ENCODE data around the gene FAT1.

FAT1 gene

DNA sequence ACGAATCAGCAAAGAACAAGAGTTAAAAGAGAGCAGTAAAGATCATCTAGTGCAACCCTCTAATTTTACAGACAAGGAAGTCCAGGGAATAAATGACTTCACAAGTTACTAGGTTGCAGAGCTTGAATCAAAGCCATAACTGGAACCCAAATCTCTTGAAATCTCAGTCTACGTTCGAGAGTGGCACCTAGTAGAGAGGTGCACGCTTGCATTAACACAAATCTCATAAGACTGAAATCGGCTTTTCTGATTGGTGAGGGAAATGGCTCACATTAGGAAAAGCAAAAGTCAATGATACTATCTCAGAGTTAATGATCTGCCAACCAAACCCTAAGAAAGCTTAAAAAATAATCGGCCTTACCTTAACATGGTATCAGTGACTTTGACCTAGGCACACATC is 43.0 kb downstream of the FAT1 start:
- H3K4me3 ChIP-seq (ENCODE audit: low read length), result no peak overlapping the region
- no peak for DNase-seq (ENCODE audit: low read depth, low spot score)

DNA sequence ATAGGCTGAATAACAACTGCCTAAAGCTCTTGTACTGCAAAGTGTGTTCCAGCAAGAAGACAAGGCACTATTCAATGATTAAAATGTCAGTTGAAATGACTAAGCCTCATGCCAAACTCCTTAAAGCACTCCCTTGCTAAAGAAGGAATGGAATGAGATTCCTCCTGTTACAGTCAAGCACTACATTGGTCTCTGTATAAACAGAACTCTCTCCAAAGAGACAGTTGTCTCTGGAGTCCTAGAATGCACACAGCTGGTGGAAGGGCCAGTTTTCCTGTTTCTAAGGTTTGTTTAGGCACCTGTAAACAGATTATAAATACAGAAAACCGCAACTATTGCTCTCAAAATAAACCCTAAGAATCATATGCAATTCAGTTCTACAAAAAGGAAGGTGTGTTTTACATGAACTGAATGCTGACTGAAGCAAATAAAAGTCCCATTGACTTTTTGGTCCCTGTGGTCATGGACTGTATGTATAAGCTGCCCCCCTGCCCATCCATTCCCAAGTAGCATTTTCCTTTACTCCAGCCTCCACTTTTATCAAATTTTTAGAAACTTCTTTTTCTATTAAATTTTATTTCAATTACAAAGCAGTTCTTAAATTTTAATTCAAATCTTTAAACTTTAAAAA is 47.0 kb downstream of the FAT1 start:
- no peak for DNase-seq (ENCODE audit: low read depth, low spot score)
- no peak overlapping the region for H3K4me3 ChIP-seq (ENCODE audit: low read length)

DNA sequence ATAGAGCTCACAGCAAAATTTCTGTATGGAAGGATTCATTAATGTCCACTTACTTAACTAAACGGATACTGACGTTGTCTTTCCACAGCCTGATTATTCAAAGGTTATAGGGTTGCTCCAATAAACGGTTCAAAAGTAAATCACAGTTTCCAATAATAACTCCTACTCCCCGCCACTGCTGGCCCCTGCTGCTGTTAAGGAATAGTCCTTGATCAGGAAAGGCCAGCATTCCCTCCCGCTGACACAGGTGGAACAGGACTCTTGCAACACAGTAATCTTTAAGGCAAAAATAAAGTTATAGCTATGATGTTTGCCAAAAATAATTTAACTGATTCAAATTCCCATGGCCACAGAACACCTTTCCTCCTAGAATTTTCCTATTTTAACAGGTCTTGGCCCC is 53.9 kb downstream of the FAT1 start:
- DNase-seq (ENCODE audit: low read depth, low spot score), result no peak
- no peak overlapping the region for H3K4me3 ChIP-seq (ENCODE audit: low read length)

DNA sequence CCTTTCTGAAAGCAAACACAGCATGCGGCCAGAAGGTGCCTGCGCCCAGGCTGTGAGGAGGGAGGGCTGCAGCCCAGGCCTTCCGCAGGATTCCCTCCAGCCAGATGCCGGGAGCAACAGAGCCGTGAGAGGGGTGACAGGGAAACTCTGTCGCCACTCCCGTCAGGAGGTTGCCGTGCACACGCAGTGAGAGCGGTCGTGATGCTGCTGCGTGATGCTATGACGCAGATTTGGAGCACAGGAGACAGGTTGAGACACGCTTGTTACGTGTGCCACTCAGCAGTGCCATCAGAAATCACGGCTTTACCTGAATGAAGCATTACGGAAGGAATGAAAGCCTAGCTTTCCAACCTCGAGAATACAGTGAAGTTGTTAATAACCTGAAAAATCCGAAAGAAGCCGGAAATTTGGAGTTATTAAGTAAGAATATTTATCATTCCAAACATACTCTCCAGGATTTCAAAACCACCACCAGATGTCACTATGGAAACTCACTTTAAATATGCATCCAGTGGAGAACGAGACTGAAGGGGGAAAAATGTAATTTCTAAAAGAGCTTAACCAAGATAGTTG is 54.4 kb downstream of the FAT1 start:
- no peak overlapping the region for H3K4me3 ChIP-seq (ENCODE audit: low read length)
- DNase-seq (ENCODE audit: low read depth, low spot score), result no peak

DNA sequence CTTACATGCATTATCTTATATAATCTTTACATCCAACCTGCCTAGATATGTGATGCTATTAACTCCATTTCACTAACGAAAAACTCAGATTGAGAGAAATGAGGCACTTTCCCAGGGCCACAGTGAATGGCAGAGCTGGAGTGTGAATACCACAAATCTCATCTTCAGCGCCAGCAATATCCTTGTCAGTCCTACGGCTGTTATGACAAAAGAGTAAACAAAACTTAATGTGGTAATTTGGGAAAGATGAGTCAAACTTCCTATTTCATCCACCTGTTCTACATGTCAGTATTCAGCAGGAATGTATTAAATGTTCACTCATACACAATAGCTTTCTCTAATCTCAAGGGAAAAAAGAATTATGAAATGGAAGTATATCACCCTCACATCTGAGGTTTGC is 56.9 kb downstream of the FAT1 start:
- no peak for DNase-seq (ENCODE audit: low read depth, low spot score)
- H3K4me3 ChIP-seq (ENCODE audit: low read length), result no peak overlapping the region

DNA sequence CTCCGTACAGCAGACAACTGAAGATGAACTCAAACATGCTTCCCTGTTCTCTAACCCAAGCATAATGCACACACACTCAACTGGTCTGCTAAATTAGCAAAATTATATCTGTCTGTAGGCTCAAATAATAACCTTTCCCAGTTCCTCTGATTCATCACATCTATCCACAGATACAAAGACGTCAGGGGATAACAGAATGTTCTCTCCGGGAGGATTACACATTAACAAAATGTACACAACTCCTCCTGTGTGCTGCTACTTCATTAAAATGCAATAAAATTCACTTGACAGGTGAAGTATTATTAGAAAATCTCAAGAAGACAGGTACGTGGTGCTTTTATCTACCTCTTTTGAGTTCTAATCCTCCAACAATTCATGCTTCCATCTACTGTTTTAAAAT is 57.4 kb downstream of the FAT1 start:
- H3K4me3 ChIP-seq (ENCODE audit: low read length), result no peak overlapping the region
- DNase-seq (ENCODE audit: low read depth, low spot score), result no peak

DNA sequence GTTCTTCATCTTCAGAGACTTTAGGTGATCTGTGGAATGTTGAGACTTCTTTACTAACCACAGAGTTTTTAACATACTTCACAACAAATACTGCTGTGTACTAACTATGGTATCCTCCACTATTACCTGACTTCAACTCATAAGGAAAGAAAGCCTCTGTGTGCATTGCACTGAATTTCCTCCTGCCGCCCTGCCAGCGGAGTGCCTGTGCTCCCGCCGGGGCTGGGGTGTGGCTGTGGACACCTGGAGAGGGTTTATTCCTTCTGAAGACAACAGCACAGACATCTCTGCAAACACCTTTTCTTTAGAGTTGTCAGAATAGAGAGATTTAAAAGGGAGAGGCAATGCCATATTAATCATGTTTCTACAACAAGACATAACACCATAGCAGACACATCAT is 63.3 kb downstream of the FAT1 start:
- no peak overlapping the region for H3K4me3 ChIP-seq (ENCODE audit: low read length)
- no peak for DNase-seq (ENCODE audit: low read depth, low spot score)

DNA sequence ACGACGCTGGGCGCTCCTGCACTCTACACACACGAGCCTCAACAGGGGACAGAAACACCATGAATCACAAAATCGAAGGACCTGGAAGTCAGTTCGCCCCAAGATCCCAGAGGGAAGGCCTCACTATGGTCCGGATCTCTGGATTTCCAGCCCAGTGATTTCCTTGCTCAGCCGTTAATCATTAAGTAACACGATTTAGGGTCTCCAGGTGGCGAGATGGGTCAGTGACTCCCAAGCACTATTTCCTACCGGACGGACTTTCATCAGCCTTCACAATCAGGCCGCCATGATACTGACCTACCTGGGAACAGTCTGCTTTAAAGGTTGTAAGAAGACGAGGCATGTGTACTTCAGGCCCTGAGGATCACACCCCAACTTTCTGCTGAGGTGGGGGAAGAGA is 63.7 kb downstream of the FAT1 start:
- H3K4me3 ChIP-seq (ENCODE audit: low read length), result peak overlapping the region; percentile 18
- DNase-seq (ENCODE audit: low read depth, low spot score), result no peak

DNA sequence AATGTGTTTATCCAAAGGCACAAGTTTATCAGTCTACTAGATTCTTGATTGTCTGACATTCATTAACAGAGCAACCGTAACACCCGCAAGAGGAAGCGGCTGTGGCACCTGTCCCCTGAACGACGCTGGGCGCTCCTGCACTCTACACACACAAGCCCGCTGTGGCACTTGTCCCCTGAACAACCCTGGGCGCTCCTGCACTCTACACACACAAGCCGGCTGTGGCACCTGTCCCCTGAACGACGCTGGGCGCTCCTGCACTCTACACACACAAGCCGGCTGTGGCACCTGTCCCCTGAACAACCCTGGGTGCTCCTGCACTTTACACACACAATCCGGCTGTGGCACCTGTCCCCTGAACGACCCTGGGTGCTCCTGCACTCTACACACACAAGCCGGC is 64.2 kb downstream of the FAT1 start:
- peak; percentile 84 for DNase-seq (ENCODE audit: low read depth, low spot score)
- H3K4me3 ChIP-seq (ENCODE audit: low read length), result peak overlapping the region; percentile 30

DNA sequence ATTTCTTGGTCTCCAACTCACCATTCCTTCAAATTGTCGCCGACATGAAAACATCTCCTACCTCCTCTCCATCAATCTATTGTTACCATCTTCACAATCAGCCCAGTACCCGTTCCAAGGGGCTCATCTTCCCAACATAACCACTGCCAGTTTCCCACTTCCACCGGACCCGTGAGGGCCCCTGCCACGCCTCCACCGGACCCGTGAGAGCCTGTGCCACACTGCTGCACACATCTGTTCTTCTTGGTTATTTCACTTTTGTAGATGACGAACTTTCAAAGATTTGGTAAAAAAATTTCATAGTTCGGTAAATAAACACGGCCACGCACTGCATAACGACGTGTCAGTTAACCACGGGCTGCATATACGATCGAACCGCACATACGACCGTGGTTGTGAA is 65.0 kb downstream of the FAT1 start:
- H3K4me3 ChIP-seq (ENCODE audit: low read length), result peak overlapping the region; percentile 30
- peak; percentile 28 for DNase-seq (ENCODE audit: low read depth, low spot score)

DNA sequence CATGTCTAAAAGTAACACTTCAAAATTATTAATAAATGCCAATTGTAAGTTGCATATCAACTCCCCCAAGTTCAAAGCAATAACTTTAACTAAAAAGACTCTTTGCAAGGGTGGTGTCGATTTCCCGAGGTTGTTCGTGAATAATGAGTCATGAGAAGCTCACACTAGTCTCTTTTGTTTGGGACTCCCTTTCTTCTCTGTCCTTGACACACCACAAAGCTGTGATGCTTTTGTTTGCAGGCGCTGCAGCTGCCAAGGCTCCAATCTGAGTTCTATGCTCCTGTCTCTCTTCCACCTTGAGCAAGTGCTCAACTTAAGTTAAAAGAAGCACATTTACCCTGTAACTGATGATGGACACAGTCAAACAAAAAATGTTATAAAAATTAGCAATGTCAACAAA is 65.9 kb downstream of the FAT1 start:
- H3K4me3 ChIP-seq (ENCODE audit: low read length), result no peak overlapping the region
- DNase-seq (ENCODE audit: low read depth, low spot score), result peak; percentile 83

DNA sequence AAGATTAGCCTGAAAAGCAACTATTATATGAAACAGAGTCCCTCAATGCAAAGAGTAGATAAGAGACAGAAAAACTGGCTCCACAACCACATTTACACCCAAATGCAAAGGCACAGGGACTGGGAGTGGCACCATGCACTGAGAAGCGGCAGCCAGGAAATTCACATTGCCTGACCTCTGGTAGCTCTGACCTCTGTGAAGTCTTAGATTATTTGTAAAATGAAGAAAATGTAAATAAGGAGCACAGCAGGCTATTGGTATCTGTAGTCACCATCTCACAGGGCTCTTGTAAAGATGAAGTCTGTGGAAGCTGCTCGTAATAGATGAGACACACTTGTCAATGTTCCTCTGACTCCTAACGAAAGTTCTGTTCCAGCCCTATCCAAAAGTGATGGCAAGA is 69.7 kb downstream of the FAT1 start:
- DNase-seq (ENCODE audit: low read depth, low spot score), result no peak
- H3K4me3 ChIP-seq (ENCODE audit: low read length), result no peak overlapping the region

DNA sequence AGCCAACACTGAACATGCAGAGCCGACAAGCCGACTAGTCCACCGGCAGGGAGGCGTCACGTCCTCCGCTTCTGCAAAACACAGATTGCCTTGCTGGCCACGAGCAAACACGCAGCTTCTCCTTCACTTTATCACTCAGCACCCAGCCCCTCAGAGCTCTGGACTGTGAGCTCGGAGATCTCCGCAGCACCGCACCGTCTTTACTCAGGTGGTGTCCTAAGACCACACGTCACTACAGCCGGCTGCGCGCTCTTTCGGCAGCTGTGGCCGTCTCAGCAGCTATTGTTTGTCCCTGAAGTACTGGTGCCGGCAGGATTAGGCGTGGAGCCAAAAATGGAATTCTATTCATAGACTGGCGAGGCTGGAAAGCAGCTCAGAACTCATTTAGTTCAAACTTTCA is 72.0 kb downstream of the FAT1 start:
- DNase-seq (ENCODE audit: low read depth, low spot score), result no peak
- no peak overlapping the region for H3K4me3 ChIP-seq (ENCODE audit: low read length)

DNA sequence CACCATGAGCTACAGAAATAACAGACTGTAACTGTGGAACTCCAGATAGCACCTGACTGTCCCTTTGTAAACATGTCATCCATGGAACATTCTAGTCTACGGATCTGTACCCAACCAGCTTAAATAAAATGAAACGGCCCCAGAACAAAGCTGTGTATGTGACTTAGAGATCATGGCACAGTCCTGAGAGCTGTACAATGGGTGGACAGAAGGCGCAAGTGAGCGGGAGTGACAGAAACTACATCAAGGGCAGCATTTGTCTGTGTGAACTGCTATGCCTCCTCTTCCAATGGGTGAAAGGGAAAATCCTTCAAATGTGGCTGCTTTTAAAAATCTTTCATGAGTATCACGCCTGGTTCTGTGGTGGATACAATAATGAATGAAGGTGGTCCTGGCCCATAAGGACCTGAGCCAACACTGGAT is 72.5 kb downstream of the FAT1 start:
- DNase-seq (ENCODE audit: low read depth, low spot score), result no peak
- no peak overlapping the region for H3K4me3 ChIP-seq (ENCODE audit: low read length)

DNA sequence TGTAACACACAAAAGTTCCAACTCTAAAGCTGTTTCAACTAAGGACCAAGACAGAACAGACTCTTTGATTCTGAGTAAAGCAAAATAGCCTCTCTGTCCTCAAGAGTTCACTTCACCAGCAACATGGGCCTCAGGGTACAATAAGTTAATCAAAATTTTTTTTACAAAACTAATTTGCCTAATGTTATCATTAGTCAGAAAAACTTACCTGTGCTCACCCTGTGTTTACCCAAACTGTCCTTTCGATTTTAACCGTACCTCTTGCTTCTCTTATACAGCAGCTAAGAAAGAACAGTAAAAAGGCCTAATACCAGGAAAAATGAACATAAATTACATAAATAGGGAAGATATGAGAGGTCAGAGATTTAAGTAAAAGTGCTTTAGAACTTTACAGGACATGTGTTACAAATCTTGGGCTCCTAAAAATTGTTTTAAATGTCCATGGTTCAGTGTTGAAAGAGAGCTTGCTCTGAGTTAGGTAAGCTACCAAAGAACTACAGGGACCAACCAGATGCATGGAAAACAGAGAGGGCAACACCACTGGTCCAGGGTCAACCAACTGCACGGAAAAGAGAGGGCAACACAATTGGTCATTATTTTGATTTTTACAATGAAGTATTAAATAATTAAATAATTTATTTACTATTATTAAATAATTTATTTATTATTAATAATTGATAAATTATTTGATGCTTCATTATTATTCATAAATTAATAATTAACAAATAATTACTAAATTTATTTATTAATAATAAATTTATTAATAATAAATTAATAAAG is 73.1 kb downstream of the FAT1 start:
- H3K4me3 ChIP-seq (ENCODE audit: low read length), result no peak overlapping the region
- no peak for DNase-seq (ENCODE audit: low read depth, low spot score)

DNA sequence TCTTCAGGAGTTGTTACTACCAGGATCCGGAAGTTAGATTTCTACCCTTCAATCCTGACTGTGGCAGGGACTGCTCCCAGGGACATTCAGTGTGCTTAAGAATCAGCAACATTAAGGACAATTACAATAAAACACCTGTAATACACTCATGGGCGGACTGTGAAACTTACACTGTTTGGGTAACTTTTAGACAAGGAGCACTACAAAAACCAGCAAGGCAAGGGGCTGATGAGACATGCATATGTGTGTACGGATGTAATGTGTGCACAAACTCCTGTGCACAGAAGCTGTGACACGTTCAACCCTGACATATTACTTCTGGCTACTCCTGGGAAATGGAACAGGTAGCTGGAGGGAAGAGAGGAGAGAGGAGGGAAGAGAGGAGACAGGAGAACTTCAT is 75.8 kb downstream of the FAT1 start:
- DNase-seq (ENCODE audit: low read depth, low spot score), result no peak
- no peak overlapping the region for H3K4me3 ChIP-seq (ENCODE audit: low read length)

DNA sequence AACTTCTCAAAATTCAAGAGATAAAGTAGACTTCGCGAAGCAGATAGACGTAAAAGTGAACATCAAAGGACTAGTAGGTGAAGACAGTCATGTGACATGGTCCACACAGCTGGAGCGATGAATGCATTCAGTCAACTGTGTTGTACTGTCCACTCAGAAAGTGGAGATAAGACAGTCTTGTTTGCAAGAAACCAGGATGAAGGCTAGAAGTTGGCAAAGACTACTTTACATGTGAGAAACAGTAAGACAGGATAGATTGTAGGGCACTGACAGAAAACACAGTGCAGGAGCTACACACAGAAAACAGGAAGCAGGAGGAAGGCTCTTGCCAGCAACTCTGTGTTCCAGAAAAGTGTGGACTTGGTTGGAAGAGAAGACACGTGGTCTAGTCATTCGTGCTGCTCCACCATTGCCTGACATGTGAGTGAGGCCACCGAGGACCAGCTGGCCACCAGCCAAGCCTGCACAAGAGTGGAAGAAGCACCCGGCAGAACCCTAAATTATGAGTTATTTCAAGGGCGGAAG is 78.9 kb downstream of the FAT1 start:
- DNase-seq (ENCODE audit: low read depth, low spot score), result no peak
- H3K4me3 ChIP-seq (ENCODE audit: low read length), result no peak overlapping the region

DNA sequence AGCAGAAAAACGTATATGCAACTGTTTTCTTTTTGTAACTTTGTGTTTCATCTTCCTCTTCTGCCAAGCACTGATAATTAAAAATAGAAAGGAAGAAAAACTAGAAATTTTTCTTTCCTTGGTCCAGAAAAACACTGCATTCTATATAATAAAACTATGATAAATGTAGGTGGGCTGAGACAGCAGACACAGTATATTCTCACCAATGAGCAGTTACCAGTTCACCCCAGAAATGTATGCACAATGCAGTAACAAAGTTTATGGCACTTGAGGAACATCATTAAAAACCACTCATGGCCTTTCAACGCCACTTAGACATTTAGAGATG is 79.4 kb downstream of the FAT1 start:
- DNase-seq (ENCODE audit: low read depth, low spot score), result no peak
- no peak overlapping the region for H3K4me3 ChIP-seq (ENCODE audit: low read length)

DNA sequence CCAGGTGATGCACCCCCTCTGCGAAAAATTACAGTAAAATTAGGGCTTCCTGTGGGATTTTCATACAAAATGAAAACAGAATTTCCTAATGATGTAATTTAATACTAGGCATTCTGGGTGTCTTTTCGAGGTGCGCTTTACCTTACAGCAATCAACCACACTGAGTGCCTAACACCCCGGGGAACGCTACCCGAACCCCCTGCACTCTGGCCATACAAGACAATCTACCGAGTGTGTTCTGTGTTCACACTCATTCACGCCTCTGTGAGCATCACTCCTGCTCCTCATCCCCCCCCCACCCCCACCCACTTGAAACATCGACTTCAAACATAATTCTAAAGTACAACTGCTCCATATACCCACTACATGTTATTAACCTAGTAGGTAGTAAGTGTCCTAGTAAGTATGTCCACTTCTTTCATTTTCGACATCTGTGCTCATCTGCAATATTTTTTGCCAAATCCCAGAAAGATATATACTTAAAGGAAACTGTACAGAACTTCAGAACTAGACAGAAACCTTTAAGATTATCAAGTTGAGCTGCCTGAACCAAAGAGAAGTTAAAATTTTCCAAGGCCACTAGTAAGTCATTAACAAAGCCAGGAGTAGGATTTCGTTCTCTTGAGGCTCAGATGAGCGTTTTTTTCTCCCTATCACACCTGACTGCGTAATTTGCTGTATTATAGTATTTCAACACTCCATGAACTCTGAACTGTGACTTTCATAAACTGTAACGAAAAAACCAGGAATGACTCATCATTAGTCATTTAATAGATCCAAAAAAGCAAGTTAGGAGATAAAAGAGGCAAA is 80.0 kb downstream of the FAT1 start:
- DNase-seq (ENCODE audit: low read depth, low spot score), result no peak

DNA sequence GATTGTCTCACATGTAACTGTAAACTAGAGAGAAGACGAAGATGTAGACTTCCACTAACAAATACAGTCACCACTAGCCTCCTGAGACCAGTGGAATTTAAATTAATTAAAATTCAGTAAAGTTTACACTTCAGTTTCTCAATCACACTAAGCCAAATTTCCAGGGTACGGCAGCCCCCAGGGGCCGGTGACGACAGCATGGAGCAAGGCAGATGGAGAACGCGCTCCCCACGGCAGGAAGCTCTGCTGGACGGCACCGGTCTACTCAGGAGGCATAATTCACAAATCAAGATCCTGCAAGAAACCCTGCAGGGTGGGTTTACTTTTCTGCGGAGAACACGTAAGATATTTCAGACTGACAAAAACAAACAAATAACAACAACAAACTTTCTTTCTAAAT is 80.7 kb downstream of the FAT1 start:
- no peak for DNase-seq (ENCODE audit: low read depth, low spot score)
- no peak overlapping the region for H3K4me3 ChIP-seq (ENCODE audit: low read length)

More for the DNA sequence above, 80.0 kb downstream of the FAT1 start:
- no peak overlapping the region for H3K4me3 ChIP-seq (ENCODE audit: low read length)

Measured in Jurkat, Clone E6-1 (cell line).